ENCODE results near the gene TRMT1. TPM values are rescaled to one million over a fixed set of nuclear protein-coding genes. Genes with fewer than 3 reads are reported as not detected.

The TRMT1 gene
- total RNA-seq, 2 donors from 2014 or later: 21.9 to 24.1 TPM

GRCh38 chr19:13082192-13083007, 34.1 kb downstream of the TRMT1 start:
- intact Hi-C loops (cut with DNase I): no loop called here
- no peak for DNase-seq (ENCODE audit: low spot score)

- no peak for DNase-seq (ENCODE audit: low spot score)
- intact Hi-C loops (cut with DNase I): no loop called here
These were observed 37.0 kb downstream of the TRMT1 start for GRCh38 chr19:13079542-13079986.

DNA sequence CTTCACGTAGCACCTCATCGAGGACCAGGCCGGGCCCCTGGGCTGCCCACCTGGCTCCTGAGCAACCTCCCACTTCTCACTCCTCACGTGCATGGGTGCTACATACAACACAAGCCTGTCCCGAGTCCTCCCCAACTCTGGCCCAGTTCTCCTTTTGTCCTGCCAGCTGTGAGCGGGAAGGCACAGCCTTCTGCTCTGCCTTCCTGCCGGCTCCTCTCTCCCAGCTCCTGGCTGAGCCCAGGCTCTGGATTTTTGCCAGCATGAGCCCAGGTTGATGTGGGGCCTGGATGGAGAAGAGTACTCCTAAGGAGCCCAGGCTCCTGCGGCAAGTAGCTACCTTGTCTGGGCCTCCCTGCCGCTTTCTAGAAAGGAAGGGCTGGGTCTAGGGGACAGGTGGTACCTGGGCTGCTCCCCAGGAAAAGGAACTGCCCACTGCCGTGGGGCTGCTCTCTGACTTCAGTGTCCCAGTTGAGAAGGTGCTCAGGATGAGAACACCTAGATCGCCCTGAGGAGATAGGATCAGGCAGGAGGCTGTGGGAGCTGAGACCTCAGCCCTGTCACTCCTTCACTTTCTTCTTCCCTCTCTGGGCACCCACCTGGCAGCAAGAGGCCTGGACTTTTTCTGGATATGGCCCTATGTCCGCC, 37.5 kb downstream of the TRMT1 start:
- DNase-seq (ENCODE audit: low spot score): no peak
- intact Hi-C loops (cut with DNase I): no loop called here

- no peak for DNase-seq (ENCODE audit: low spot score)
- intact Hi-C loops (cut with DNase I): no loop called here
These were observed 38.2 kb downstream of the TRMT1 start for GRCh38 chr19:13078381-13078780.

GRCh38 chr19:13077240-13077639, 39.3 kb downstream of the TRMT1 start:
- DNase-seq (ENCODE audit: low spot score): no peak
- intact Hi-C loops (cut with DNase I): no loop called here

- intact Hi-C loops (cut with DNase I): no loop called here
- no peak for DNase-seq (ENCODE audit: low spot score)
These were observed 39.8 kb downstream of the TRMT1 start for GRCh38 chr19:13076787-13077186.

DNA sequence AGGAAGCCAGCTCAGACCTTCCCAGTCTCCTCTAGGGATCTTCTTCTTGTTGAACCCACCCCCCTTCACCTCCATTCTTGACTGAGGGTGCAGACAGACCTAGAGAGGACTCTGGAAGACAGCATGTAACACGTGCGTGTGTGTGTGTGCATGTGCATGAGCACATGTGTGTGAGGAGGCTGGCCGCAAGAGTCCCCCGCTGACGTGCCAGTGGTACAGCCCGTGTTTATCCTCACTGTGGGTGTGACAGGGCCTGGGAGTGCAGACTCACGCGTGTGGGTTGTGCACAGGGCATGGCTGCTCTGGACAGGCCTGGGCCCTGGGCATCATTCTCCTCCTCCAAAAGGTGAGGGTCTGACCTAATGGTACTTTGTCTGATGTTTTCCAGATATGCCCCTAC, 40.2 kb downstream of the TRMT1 start:
- DNase-seq (ENCODE audit: low spot score): no peak
- intact Hi-C loops (cut with DNase I): no loop called here

DNA sequence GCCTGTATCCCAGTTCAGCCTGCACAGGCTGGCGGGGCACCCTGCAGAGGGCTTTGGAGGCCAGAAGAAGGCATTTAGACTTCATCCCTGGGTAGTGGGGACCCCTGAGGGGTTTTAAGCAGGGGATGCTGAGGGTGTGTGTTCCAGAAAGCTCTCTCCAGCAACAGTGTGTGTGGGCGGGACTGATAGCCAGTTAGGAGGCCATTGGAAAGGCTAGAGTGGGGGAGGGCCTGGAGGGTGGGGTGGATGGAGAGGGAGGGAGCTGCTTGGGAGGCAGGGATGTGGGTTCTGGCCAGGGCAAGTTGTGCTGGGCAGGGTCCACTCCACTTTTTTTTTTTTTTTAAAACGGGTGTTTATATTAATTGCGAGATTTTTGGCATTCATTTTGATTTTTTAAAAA, 42.2 kb downstream of the TRMT1 start:
- DNase-seq (ENCODE audit: low spot score): no peak
- intact Hi-C loops (cut with DNase I): no loop called here

DNA sequence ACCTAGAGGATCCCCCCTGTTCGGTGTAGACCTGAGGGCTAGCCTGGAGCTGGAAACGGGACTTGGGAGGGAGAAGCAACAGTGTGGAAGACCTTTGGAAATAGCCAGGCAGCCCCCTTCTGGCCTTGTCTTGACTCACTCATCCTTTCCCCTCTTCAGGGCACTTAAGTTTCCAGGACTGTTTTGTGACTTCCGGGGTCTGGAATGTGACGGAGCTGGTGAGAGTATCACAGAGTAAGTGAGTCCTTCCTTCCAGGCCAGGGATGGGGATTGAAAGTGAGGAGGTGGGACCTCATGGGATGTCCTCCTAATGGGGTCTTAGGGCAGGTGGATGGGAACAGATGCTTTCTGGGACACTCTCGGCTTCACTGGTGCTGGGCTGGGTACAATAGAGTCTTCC, 43.3 kb downstream of the TRMT1 start:
- intact Hi-C loops (cut with DNase I): no loop called here
- DNase-seq (ENCODE audit: low spot score): no peak

DNA sequence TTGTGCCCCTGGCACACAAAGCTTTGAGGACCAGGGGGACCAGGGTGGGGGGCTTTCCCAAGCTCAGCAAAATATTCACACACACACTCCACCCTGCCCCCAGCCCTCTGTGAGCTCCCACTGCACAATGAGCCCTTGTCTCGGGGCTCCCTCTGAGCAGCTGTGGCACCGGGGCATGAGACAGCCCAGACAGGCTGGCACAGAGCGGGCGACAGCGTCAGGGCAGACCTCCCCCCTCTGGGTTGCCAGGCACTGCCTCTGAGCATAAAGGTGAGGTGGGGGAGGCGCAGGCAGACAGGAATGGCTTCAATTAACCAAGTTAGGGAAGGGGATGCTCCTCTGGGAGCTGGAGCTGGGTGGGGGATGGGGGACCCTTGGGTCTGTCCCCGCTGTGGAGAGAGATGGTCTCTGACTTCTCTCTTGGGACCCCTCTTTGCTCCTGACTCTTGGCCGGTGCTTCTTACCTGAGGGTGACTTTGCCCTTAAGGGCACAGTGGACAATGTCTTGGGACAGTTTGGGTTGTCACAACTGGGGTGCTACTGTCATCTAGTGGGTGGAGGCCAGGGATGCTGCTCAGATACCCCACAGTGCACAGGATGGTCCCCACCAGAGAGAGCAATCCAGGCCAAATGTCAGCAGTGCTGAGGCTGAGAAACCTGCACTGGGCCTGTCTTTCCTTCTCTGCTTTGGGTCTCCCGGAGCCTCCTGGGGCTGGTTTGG, 44.2 kb downstream of the TRMT1 start:
- intact Hi-C loops (cut with DNase I): no loop called here
- DNase-seq (ENCODE audit: low spot score): no peak

- intact Hi-C loops (cut with DNase I): no loop called here
- DNase-seq (ENCODE audit: low spot score): no peak
These were observed 44.9 kb downstream of the TRMT1 start for GRCh38 chr19:13071444-13072187.

DNA sequence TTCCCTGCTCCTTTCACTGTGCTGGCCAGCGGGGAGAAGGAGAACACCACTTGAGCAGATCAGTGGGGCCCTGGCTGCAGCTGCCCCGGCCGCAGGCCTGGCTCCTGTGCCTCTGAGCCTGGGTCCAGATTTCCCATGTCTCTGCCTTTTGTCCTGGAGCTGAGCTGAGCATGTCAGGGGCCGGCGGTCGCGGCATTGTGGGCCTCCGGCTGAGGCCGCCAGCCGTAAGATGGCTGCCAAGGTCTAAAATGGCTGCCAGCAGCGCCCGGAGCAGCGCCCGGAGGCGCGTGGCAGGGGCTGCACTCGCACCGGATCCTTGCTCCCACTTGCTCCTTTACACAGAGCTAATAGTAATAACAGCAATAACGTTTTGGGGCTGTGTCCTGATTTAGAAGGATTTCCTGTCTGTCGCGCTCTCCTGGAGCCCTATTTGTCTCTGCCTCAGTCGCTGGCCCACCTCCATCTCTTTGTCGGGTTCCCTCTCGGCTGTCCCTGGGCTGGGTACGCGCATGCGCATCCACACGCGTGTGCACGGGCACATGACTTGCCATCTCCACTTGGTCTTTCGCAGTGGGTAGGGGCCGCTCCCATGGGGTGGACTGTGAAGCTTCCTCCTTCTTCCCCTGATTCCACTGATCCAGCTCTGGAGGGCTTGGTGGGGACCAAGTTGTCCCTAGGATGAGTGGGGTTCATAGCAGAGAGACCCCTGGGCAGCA, 46.0 kb downstream of the TRMT1 start:
- intact Hi-C loops (cut with DNase I): no loop called here
- DNase-seq (ENCODE audit: low spot score): no peak

DNA sequence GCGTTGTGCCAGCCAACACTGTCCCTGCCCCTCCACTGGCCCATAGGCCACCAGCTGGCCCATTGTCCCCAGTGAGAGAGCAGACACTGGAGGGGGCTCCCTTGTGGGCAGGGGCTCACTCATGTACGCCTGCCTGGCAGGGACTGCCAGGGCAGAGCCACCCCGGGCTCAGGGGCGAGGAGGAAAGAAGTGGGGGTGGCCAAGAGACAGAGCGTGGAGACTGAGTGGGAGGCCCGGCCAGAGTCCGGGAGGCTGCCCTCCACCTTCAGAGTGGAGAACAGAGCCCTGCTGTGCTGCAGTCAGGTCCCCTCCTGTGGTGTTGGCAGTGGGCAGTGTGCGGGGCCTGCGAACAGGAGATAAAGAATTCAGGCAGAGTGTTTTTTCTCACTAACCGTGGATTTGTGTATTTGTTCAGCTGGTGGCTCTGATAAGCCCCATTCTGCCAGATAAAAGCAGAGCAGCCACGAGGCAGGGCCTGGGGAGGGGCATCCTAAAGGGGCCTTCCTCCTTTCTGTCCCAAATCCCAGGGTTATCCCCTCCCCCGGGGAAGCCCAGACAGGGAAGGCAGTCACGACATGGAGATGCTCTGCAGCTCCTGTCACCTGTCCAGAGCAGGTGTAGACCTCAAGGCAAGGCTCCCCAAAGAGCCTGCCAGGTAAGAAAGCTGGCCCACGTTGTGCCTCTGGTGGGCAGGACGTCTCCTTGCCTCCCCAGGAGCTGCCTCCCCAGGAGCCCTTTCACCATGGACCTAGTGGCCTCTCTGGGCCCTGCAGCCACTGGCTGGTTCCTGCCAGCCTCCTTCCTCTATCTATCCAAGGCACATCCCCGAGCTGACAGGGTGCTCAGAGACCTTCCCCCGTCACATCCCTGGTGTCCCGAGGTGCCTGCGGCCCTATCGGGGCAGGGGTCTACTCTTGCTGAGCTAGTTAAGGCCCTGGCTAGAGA, 46.9 kb downstream of the TRMT1 start:
- intact Hi-C loops (cut with DNase I): no loop called here

DNA sequence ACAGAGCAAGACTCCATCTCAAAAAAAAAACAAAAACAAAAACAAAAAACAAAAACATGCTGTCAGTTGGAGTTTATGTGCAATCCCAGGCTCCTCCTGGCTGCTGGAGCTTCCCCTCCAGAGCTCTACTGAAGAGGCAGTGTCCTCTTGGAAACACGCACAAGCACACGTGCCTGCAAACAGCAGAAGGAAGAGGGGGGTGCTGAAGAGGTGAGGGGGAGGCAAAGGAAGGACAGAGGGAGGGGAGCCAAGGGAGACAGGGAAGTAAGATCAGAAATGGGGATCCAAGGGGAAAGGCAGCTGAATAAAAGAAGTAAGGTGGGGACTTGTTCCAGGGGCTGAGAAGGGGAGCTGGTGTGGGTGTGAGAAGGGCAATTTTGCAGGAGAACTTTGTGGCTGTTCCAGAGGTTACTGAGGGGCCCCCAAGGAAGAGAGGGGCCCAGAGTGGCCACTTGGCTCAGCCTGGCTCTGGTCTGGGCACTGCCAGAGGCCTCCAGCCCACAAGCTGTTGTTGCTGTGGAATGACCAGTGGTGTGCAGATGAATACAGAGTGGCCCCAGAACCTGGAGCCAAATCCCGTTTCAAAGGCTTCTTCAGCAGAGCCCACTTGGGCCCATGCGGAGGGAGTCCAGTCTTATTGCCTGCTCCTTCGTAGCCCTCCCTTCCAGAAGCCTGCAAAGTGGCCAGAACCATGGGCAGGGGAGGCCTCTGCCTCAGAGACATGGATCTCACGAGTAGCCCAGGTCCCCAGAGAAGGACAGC, 48.3 kb downstream of the TRMT1 start:
- no peak for DNase-seq (ENCODE audit: low spot score)
- intact Hi-C loops (cut with DNase I): no loop called here

More for the DNA sequence above, 46.9 kb downstream of the TRMT1 start:
- DNase-seq (ENCODE audit: low spot score): no peak

GRCh38 chr19:13066933-13067807, 49.4 kb downstream of the TRMT1 start:
- no peak for DNase-seq (ENCODE audit: low spot score)
- intact Hi-C loops (cut with DNase I): no loop called here

DNA sequence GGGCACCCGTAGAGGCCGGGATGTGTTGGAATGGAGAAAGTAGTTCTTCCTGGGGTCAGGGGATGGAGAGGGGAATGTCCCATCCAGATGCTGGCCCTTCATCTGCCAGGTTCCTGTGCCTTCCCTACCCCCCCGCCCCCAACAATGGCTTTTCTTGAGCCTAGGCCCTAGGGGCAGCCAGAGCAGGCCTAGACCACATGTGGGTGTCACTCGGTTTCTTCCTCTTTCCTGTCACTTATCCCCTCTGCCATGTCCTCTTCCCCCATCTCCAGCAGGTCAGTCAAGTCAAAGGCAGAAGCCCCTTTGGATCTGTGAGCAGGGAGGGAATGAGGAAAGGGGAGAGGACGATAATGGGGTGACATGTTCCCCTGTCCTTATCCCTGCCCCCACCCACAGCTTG, 50.3 kb downstream of the TRMT1 start:
- intact Hi-C loops (cut with DNase I): no loop called here
- no peak for DNase-seq (ENCODE audit: low spot score)
